Keratinocyte (primary cell): ENCODE measurements around the gene C2orf42. TPM values are rescaled to one million over a fixed set of nuclear protein-coding genes. Genes with fewer than 3 reads are reported as not detected.

Experiments used
- DNase-seq: peaks from one replicate; pipeline ENCODE4 v3.0.0-alpha.2; 2011; ENCODE audit warnings: low read depth, missing footprints, low spot score
- FAIRE-seq: peaks from 2 replicates; lab custom pipeline; 2011; peaks lifted over from hg19 to GRCh38; lab: Jason Lieb, UNC
- H2AFZ ChIP-seq: 2 replicates; pipeline ENCODE4 v1.6.0; 2012; ENCODE audit warnings: low read length, control low read depth, inconsistent platforms; ENCODE audit not compliant: control insufficient read depth
- H3K27ac ChIP-seq: 2 replicates; pipeline ENCODE4 v1.5.1; 2011; ENCODE audit warnings: low read length; ENCODE audit not compliant: control insufficient read depth, insufficient read depth
- H3K27me3 ChIP-seq: 3 replicates; pipeline ENCODE4 v1.6.0; 2011; ENCODE audit warnings: low read length; ENCODE audit not compliant: control insufficient read depth, insufficient read depth; ENCODE audit errors: extremely low read depth
- H3K36me3 ChIP-seq, 2 experiments: 2 replicates in 1 of 2; 3 replicates in 1 of 2; pipeline ENCODE4 v1.5.1; 2011; ENCODE audit warnings: low read length in 2 of 2, mild to moderate bottlenecking in 1 of 2; ENCODE audit not compliant: control insufficient read depth in 2 of 2, insufficient read depth in 2 of 2; ENCODE audit errors: extremely low read depth in 1 of 2
- H3K4me1 ChIP-seq: 3 replicates; pipeline ENCODE4 v1.5.1; 2011; ENCODE audit warnings: low read length; ENCODE audit not compliant: control insufficient read depth, insufficient read depth; ENCODE audit errors: extremely low read depth
- H3K4me2 ChIP-seq: 3 replicates; pipeline ENCODE4 v1.6.0; 2011; ENCODE audit warnings: low read depth, low read length; ENCODE audit not compliant: control insufficient read depth, insufficient read depth; ENCODE audit errors: extremely low read depth
- H3K4me3 ChIP-seq, 3 experiments: fragments of 200-600 bp in 1 of 3; sonication (generic) in 1 of 3; 2 replicates in 2 of 3; 3 replicates in 1 of 3; pipeline ENCODE4 v1.5.1; 2011 to 2016; ENCODE audit warnings: low read length in 3 of 3, mild to moderate bottlenecking in 3 of 3, control low read depth in 2 of 3, inconsistent platforms in 1 of 3, low read depth in 1 of 3, mixed read lengths in 1 of 3, mixed run types in 1 of 3, moderate library complexity in 1 of 3; ENCODE audit not compliant: control insufficient read depth in 2 of 3, insufficient read depth in 2 of 3; ENCODE audit errors: extremely low read depth in 1 of 3
- H3K79me2 ChIP-seq: 2 replicates; pipeline ENCODE4 v1.6.0; 2012; ENCODE audit warnings: low read length; ENCODE audit not compliant: control insufficient read depth, insufficient read depth
- H3K9ac ChIP-seq: 3 replicates; pipeline ENCODE4 v1.6.0; 2011; ENCODE audit warnings: low read length; ENCODE audit not compliant: control insufficient read depth, insufficient read depth; ENCODE audit errors: extremely low read depth
- H3K9me1 ChIP-seq: 3 replicates; pipeline ENCODE4 v1.6.0; 2011; ENCODE audit warnings: low read length; ENCODE audit not compliant: control insufficient read depth, insufficient read depth; ENCODE audit errors: extremely low read depth
- H3K9me3 ChIP-seq: 2 replicates; pipeline ENCODE4 v1.5.1; 2012; ENCODE audit warnings: low read depth, low read length; ENCODE audit not compliant: control insufficient read depth
- H4K20me1 ChIP-seq: 3 replicates; pipeline ENCODE4 v1.6.0; 2011; ENCODE audit warnings: low read length; ENCODE audit not compliant: control insufficient read depth, insufficient read depth; ENCODE audit errors: extremely low read depth
- CTCF ChIP-seq, 3 experiments: IDR thresholded peaks in 1 of 3; conservative IDR thresholded peaks in 1 of 3; optimal IDR thresholded peaks in 1 of 3; 2 replicates in 2 of 3; 3 replicates in 1 of 3; pipeline versions ENCODE3 to v1.5.1; 2011; ENCODE audit warnings: low read length in 3 of 3, mild to moderate bottlenecking in 3 of 3, moderate library complexity in 2 of 3, control low read depth in 1 of 3, inconsistent platforms in 1 of 3; ENCODE audit not compliant: insufficient read depth in 2 of 3; ENCODE audit errors: extremely low read depth in 1 of 3
- EZH2 ChIP-seq: IDR thresholded peaks from one replicate; pipeline ENCODE4 v1.6.1; 2012; ENCODE audit warnings: inconsistent platforms, mild to moderate bottlenecking, low read length, moderate library complexity
- dilution Hi-C: fragments of 300-500 bp; cut with MboI; formaldehyde crosslinking; loops from one replicate; pipeline ENCODE4 v1.7.0; 2020; ENCODE audit warnings: low sequenced_read_pairs; ENCODE audit not compliant: extremely low pct_ligation_motif_present
- polyA plus RNA-seq, 5 experiments: library from polyadenylated mRNA; depleted of rRNA in 3 of 5; stranded (reverse) in 3 of 5; stranded (forward) in 1 of 5; unstranded in 1 of 5; fragments of >200 nt; gene quantifications; 1 replicate in 1 of 5; 2 replicates in 3 of 5; 3 replicates in 1 of 5; pipeline versions ENCODE4 v1.2.1 to v1.2.3, GENCODE V29; 2011 to 2012; ENCODE audit warnings: missing spikeins in 2 of 5, low read depth in 1 of 5, low replicate concordance in 1 of 5

Gene C2orf42
- polyA plus RNA-seq, 1 donor (not counting 4 experiments of a cell fraction or from before 2014, with no cell fraction given), result 9.3 TPM

- H3K79me2 ChIP-seq, result no peaks in the 10 kb centered on the region
- H3K9ac ChIP-seq, result no peak overlapping the region
- no peaks in the 10 kb centered on the region for H4K20me1 ChIP-seq
- no peaks in the 10 kb centered on the region for H3K27me3 ChIP-seq
- no peaks in the 10 kb centered on the region for H3K9me1 ChIP-seq
- H3K4me1 ChIP-seq, result peaks cover 31% of the 10 kb centered on the region
- no peak overlapping the region for H3K4me3 ChIP-seq
- no peak for TF ChIP-seq CTCF (optimal IDR thresholded peaks at IDR 0.05 in 1 of 3, IDR thresholded peaks at IDR 0.05 in 1 of 3, conservative IDR thresholded peaks at IDR 0.05 in 1 of 3; ENCODE audit: extremely low read depth in 1 of 3, insufficient read depth in 2 of 3, low read length in 3 of 3)
- TF ChIP-seq EZH2, result no peak
- dilution Hi-C loops, result no loop called here
- FAIRE-seq, result no peak
- no peak overlapping the region for H2AFZ ChIP-seq
- no peak for DNase-seq
- H3K36me3 ChIP-seq, result peaks cover 1 to 7% of the 10 kb centered on the region in 2 experiments
- peak overlapping the region; percentile 70 for H3K27ac ChIP-seq
- peak overlapping the region; percentile 53 for H3K4me2 ChIP-seq
- no peaks in the 10 kb centered on the region for H3K9me3 ChIP-seq
These were observed 44.7 kb downstream of the C2orf42 start for GRCh38 chr2:70145851-70146739.

- H3K9ac ChIP-seq, result no peak overlapping the region
- no peaks in the 10 kb centered on the region for H3K9me1 ChIP-seq
- H3K4me1 ChIP-seq, result peaks cover 37% of the 10 kb centered on the region
- H3K4me2 ChIP-seq, result no peak overlapping the region
- no peak for TF ChIP-seq EZH2
- TF ChIP-seq CTCF (optimal IDR thresholded peaks at IDR 0.05 in 1 of 3, IDR thresholded peaks at IDR 0.05 in 1 of 3, conservative IDR thresholded peaks at IDR 0.05 in 1 of 3; ENCODE audit: extremely low read depth in 1 of 3, insufficient read depth in 2 of 3, low read length in 3 of 3), result no peak
- no peaks in the 10 kb centered on the region for H3K9me3 ChIP-seq
- no peak overlapping the region for H2AFZ ChIP-seq
- no peaks in the 10 kb centered on the region for H3K79me2 ChIP-seq
- DNase-seq (no peak), FAIRE-seq (no peak)
- H3K27ac ChIP-seq, result no peak overlapping the region
- peaks cover 1 to 5% of the 10 kb centered on the region in 2 experiments for H3K36me3 ChIP-seq
- H3K27me3 ChIP-seq, result no peaks in the 10 kb centered on the region
- H3K4me3 ChIP-seq, result no peak overlapping the region
- H4K20me1 ChIP-seq, result no peaks in the 10 kb centered on the region
- dilution Hi-C loops, result no loop called here
These were observed 45.7 kb downstream of the C2orf42 start for GRCh38 chr2:70145144-70145490.
